Neural progenitor cell (in vitro differentiated cells): Measurements from ENCODE around the gene ADGRD1. TPM values are rescaled to one million over a fixed set of nuclear protein-coding genes. Genes with fewer than 3 reads are reported as not detected.

ENCODE experiments used
- DNase-seq: peaks from one replicate; pipeline ENCODE4 v3.0.0-alpha.2; 2016; ENCODE audit warnings: low spot score
- H2AFZ ChIP-seq: fragments of 200-600 bp; sonication (generic); replicated peaks from 2 replicates; pipeline ENCODE4 v1.6.1; 2016; ENCODE audit warnings: antibody characterized with exemption
- H3F3A ChIP-seq: fragments of 200-600 bp; sonication (generic); 2 replicates; pipeline ENCODE4 v1.6.1; 2016; ENCODE audit warnings: antibody characterized with exemption, low read depth
- H3K27ac ChIP-seq: fragments of 200-600 bp; sonication (generic); 2 replicates; pipeline ENCODE4 v1.5.1; 2016; ENCODE audit warnings: mild to moderate bottlenecking
- H3K27me3 ChIP-seq: fragments of 200-600 bp; sonication (generic); 2 replicates; pipeline ENCODE4 v1.6.1; 2016; ENCODE audit warnings: mild to moderate bottlenecking, moderate library complexity
- H3K36me3 ChIP-seq: fragments of 200-600 bp; sonication (generic); 2 replicates; pipeline ENCODE4 v1.5.1; 2016
- H3K4me1 ChIP-seq: fragments of 200-600 bp; sonication (generic); 2 replicates; pipeline ENCODE4 v1.6.1; 2016; ENCODE audit warnings: mixed run types
- H3K4me2 ChIP-seq: fragments of 200-600 bp; sonication (generic); 2 replicates; pipeline ENCODE4 v1.6.1; 2016
- H3K4me3 ChIP-seq: fragments of 200-600 bp; sonication (generic); 2 replicates; pipeline ENCODE4 v1.5.1; 2016
- H3K79me2 ChIP-seq: fragments of 200-600 bp; sonication (generic); 2 replicates; pipeline ENCODE4 v1.6.1; 2016; ENCODE audit warnings: low read depth
- H3K9ac ChIP-seq: fragments of 200-600 bp; sonication (generic); 2 replicates; pipeline ENCODE4 v1.6.1; 2016
- H3K9me3 ChIP-seq: fragments of 200-600 bp; sonication (generic); 2 replicates; pipeline ENCODE4 v1.5.1; 2016; ENCODE audit warnings: low read depth
- H4K20me1 ChIP-seq: fragments of 200-600 bp; sonication (generic); 2 replicates; pipeline ENCODE4 v1.6.1; 2016; ENCODE audit warnings: low read depth
- H3K27ac Mint-ChIP-seq: 3 replicates; pipeline ENCODE4 v1.8.0; 2021; ENCODE audit warnings: mixed read lengths
- H3K27me3 Mint-ChIP-seq: 2 replicates; pipeline ENCODE4 v1.8.0; 2022; ENCODE audit warnings: low read depth, mild to moderate bottlenecking, inconsistent platforms, moderate library complexity, mixed read lengths; ENCODE audit not compliant: insufficient read depth
- H3K36me3 Mint-ChIP-seq: 3 replicates; pipeline ENCODE4 v1.8.0; 2021; ENCODE audit warnings: mixed read lengths
- H3K4me1 Mint-ChIP-seq: 3 replicates; pipeline ENCODE4 v1.8.0; 2021; ENCODE audit warnings: mixed read lengths
- H3K4me3 Mint-ChIP-seq: 3 replicates; pipeline ENCODE4 v1.8.0; 2021; ENCODE audit warnings: mild to moderate bottlenecking, moderate library complexity, mixed read lengths
- H3K9me3 Mint-ChIP-seq: 3 replicates; pipeline ENCODE4 v1.8.0; 2020; ENCODE audit warnings: mixed read lengths
- EZH2 ChIP-seq: fragments of 200-600 bp; sonication (generic); IDR thresholded peaks from 2 replicates; pipeline ENCODE4 v1.6.1; 2017; ENCODE audit warnings: antibody characterized with exemption, mild to moderate bottlenecking, moderate library complexity
- EZH2phosphoT487 ChIP-seq: fragments of 200-600 bp; sonication (generic); IDR thresholded peaks from 2 replicates; pipeline ENCODE4 v1.6.1; 2017; ENCODE audit warnings: antibody characterized with exemption
- total RNA-seq: library from RNA; depleted of rRNA; stranded (reverse); fragments of >200 nt; gene quantifications from 2 replicates; pipeline ENCODE4 v1.2.3, GENCODE V29; 2015; ENCODE audit warnings: low replicate concordance
- TF ChIP-seq, protein P1 (sequence below): fragments of 200-600 bp; sonication (generic); IDR thresholded peaks from 2 replicates; pipeline ENCODE4 v1.5.1; 2017; ENCODE audit warnings: antibody characterized with exemption, mild to moderate bottlenecking

ADGRD1 gene
- total RNA-seq, 1 donor from 2014 or later, result not detected

DNA sequence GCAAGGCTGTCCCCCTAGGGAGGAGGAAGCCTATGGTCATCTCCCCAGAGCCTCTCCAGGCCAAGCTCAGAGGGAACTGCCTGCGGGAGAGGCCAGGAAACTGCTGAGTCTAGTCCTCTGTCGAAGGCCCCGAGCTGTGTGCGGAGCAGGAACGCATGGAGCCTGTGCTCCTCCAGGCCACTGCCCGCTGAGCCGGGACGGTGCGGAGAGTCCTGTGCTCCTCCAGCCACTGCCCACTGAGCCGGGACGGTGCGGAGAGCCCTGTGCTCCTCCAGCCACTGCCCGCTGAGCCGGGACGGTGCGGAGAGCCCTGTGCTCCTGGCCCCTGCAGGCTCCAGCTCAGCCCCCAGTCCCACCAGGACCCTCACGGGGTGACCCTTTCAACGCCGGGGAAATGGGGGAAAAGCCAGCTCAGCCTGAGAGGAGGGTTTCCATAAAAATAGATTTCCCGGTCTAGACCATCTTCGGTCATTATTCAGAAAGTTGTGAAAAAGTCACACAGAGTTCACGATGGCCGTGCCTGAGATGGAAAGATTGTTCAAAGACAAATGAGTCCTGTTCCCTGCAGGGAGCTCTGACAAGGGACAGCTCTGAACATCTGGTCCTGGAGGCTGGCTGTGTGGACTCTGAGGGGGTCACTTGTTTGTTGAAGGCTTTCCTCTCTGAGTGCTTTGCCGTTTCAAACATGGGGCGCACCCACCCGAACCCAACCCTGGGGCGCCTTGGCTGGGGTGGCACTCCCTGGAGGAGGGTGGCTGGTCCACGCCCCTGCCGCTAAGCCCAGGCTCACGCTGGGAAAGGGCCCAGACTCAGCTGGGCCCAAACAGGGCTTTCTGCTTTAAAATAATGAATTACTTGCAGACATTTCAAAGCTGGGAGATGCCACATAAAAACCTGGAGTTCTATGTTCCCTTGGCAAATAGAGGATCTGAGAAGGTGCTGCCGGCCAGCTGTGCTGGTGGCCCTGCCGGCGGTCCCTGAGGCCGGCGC lies 85.5 kb downstream of the ADGRD1 start:
- Histone ChIP-seq H3K79me2 (no peaks in the 10 kb centered on the region), H3K27me3 (no peaks in the 10 kb centered on the region), H3F3A (no peaks in the 10 kb centered on the region), H3K4me3 (no peak overlapping the region), H3K36me3 (no peaks in the 10 kb centered on the region), H3K9ac (no peak overlapping the region), H3K4me1 (no peaks in the 10 kb centered on the region), H4K20me1 (no peaks in the 10 kb centered on the region), H3K4me2 (no peak overlapping the region), H2AFZ (no peak overlapping the region), H3K9me3 (no peaks in the 10 kb centered on the region), H3K27ac (no peak overlapping the region)
- TF ChIP-seq EZH2phosphoT487 (no peak), EZH2 (no peak)
- TF ChIP-seq, protein P1, sequence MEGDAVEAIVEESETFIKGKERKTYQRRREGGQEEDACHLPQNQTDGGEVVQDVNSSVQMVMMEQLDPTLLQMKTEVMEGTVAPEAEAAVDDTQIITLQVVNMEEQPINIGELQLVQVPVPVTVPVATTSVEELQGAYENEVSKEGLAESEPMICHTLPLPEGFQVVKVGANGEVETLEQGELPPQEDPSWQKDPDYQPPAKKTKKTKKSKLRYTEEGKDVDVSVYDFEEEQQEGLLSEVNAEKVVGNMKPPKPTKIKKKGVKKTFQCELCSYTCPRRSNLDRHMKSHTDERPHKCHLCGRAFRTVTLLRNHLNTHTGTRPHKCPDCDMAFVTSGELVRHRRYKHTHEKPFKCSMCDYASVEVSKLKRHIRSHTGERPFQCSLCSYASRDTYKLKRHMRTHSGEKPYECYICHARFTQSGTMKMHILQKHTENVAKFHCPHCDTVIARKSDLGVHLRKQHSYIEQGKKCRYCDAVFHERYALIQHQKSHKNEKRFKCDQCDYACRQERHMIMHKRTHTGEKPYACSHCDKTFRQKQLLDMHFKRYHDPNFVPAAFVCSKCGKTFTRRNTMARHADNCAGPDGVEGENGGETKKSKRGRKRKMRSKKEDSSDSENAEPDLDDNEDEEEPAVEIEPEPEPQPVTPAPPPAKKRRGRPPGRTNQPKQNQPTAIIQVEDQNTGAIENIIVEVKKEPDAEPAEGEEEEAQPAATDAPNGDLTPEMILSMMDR, result no peak
- H3K4me1 Mint-ChIP-seq, result peaks cover 16% of the 10 kb centered on the region
- no peaks in the 10 kb centered on the region for H3K9me3 Mint-ChIP-seq
- no peak overlapping the region for H3K27ac Mint-ChIP-seq
- no peak for DNase-seq
- H3K27me3 Mint-ChIP-seq, result peaks cover 22% of the 10 kb centered on the region
- no peaks in the 10 kb centered on the region for H3K36me3 Mint-ChIP-seq
- H3K4me3 Mint-ChIP-seq, result no peak overlapping the region

DNA sequence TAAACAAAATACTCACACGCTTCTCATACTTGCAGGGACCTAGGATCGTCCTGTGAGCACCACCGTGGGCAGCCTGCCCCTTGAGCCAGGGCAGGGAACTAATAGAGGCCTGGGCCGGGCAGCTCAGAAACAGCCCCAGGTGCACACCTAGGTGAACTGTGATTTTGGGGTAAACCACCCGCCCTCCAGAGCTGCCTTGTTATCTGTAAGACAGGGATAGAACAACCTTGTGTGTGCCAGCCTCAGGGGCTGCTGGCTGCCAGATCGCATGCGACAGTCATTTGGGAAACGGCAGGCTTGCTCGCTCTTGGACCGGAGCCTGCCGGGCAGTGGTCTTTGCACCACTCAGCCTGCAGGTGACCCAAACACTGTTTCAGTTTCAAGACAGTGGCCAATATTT lies 86.8 kb downstream of the ADGRD1 start:
- Mint-ChIP-seq H3K9me3 (no peaks in the 10 kb centered on the region), H3K4me3 (no peak overlapping the region), H3K27ac (peak overlapping the region; percentile 87), H3K4me1 (peaks cover 6% of the 10 kb centered on the region), H3K36me3 (no peaks in the 10 kb centered on the region), H3K27me3 (peaks cover 17% of the 10 kb centered on the region)
- no peak overlapping the region for H2AFZ ChIP-seq
- H3K4me2 ChIP-seq, result no peak overlapping the region
- no peaks in the 10 kb centered on the region for H3F3A ChIP-seq
- DNase-seq, result no peak
- H4K20me1 ChIP-seq, result no peaks in the 10 kb centered on the region
- H3K79me2 ChIP-seq, result no peaks in the 10 kb centered on the region
- no peak overlapping the region for H3K4me3 ChIP-seq
- H3K4me1 ChIP-seq, result no peaks in the 10 kb centered on the region
- no peaks in the 10 kb centered on the region for H3K27me3 ChIP-seq
- H3K9ac ChIP-seq, result no peak overlapping the region
- H3K9me3 ChIP-seq, result no peaks in the 10 kb centered on the region
- TF ChIP-seq EZH2 (no peak), EZH2phosphoT487 (no peak)
- TF ChIP-seq, protein P1, result no peak
- H3K36me3 ChIP-seq, result no peaks in the 10 kb centered on the region
- no peak overlapping the region for H3K27ac ChIP-seq

DNA sequence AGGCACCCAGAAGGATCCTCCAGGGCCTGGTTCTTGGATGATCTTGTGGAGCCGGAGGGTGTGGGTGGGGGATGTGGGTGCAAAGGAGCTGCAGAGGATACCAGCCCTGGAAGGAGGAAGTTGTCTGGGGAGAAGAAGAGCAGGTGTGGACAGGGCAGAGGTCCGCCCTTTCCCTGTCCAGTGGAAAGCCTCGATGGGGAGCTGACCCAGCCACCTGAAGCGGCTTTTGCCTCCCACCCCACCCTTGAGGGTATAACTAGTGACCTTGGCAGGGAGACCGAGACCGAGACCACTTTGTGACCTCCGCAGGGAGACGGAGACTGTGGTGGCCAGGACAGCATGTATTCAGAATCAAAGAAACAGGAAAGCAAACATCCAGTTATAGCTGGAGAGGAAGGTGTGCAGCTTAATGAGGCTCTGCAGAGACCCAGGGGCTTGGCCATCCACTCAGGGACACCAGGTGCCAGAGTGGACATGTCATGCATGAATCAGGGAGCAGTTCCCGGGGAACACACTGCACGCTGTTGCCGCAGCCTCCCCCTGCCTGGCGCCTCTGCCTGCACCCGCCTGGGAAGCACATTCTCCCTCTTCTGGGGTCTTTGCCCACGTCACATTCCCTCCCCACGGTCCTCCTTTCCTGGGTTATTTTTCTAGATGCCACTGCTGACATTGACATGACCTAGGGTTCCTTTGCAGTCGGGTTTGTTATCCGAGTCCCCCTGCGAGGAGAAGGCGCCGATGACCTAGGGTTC lies 87.7 kb downstream of the ADGRD1 start:
- peak overlapping the region; percentile 29 for H3K27ac Mint-ChIP-seq
- Histone ChIP-seq H3K27ac (no peak overlapping the region), H3K4me3 (no peak overlapping the region), H3K36me3 (no peaks in the 10 kb centered on the region), H3K4me2 (no peak overlapping the region), H3K9ac (no peak overlapping the region), H3K79me2 (no peaks in the 10 kb centered on the region), H3K4me1 (no peaks in the 10 kb centered on the region), H3K27me3 (no peaks in the 10 kb centered on the region), H4K20me1 (no peaks in the 10 kb centered on the region), H2AFZ (no peak overlapping the region), H3K9me3 (no peaks in the 10 kb centered on the region), H3F3A (no peaks in the 10 kb centered on the region)
- TF ChIP-seq EZH2phosphoT487 (no peak), EZH2 (no peak)
- TF ChIP-seq, protein P1, result no peak
- H3K9me3 Mint-ChIP-seq, result no peaks in the 10 kb centered on the region
- no peaks in the 10 kb centered on the region for H3K36me3 Mint-ChIP-seq
- peaks cover 16% of the 10 kb centered on the region for H3K27me3 Mint-ChIP-seq
- H3K4me1 Mint-ChIP-seq, result peaks cover 6% of the 10 kb centered on the region
- no peak for DNase-seq
- no peak overlapping the region for H3K4me3 Mint-ChIP-seq
